NCI-H146 treated with DMSO at 0.1 percent for 48 hours (cell line): ENCODE results near the gene ALDH2.
A peak's percentile ranks its signal among the peaks of the same experiment; 100 is the strongest.
"Not testable (repeated sequence)": the region's sequence is repeated elsewhere in the genome, so short reads cannot be mapped to it uniquely, and the experiment has no call there.

Experiments
- DNase-seq: peaks from one replicate; lab custom pipeline; 2025; ENCODE audit not compliant: unreplicated experiment; lab: John Stamatoyannopoulos, UW

ALDH2 gene

DNA sequence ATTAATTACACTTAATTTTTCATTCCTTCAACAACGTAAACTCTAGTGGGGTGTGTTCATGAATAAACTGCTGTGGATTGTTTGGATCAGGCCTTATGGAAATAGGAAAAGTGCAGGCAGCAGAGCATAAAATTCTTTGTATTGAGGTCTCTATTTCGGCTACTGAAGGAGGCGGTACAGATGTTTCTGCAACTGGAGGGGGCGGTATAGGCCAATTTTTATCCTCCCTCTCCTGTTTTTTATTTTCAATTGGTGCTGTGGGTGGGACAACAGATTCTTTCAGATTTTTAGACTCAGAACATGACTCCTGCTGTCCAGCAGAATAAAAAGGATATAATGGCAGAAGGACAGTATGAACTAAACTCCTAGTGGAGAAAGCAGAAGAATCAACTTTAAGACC lies 57.6 kb downstream of the ALDH2 start:
- not testable (repeated sequence) for DNase-seq

DNA sequence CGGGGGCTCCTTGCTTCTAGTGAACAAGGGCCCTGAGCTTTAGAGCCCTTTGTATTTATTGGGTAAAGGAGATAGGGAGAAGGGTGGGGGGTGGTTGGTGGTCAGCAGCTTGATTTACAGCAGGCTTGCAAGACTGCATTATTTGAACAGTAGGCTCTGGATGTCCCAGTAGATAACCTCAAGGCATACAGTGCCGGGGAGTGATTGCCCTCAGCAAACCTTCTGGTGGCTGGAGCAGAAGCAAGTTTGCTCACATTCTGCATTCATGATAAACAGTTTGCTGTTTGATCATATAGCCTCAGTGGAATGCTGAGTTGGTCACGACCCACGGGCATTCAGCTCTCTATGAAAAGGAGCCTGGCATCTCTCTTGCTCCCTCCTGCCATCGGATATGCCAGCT lies 58.8 kb downstream of the ALDH2 start:
- no peak for DNase-seq

GRCh38 chr12:111826316-111826715 lies 59.6 kb downstream of the ALDH2 start:
- DNase-seq = no peak

GRCh38 chr12:111826992-111827391 lies 60.3 kb downstream of the ALDH2 start:
- no peak for DNase-seq

- no peak for DNase-seq
Measured at GRCh38 chr12:111827907-111828306, 61.2 kb downstream of the ALDH2 start.

- no peak for DNase-seq
Measured at GRCh38 chr12:111828338-111828979, 61.7 kb downstream of the ALDH2 start.

- not testable (repeated sequence) for DNase-seq
Measured at GRCh38 chr12:111829635-111830034, 62.9 kb downstream of the ALDH2 start.

DNA sequence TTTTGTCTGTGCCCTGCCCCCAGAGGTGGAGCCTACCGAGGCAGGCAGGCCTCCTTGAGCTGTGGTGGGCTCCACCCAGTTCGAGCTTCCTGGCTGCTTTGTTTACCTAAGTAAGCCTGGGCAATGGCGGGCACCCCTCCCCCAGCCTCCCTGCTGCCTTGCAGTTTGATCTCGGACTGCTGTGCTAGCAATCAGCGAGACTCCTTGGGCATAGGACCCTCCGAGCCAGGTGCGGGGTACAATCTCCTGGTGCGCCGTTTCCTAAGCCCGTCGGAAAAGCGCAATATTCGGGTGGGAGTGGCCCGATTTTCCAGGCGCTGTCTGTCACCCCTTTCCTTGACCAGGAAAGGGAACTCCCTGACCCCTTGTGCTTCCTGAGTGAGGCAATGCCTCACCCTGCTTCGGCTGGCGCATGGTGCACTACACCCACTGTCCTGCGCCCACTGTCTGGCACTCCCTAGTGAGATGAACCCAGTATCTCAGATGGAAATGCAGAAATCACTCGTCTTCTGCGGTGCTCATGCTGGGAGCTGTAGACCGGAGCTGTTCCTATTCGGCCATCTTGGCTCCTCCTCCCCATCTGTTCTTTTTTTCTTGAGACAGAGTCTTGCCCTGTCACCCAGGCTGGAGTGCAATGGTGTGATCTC lies 68.1 kb downstream of the ALDH2 start:
- DNase-seq = not testable (repeated sequence)

- DNase-seq = not testable (repeated sequence)
Measured at GRCh38 chr12:111835531-111836181, 68.9 kb downstream of the ALDH2 start.

GRCh38 chr12:111838353-111838752 lies 71.6 kb downstream of the ALDH2 start:
- DNase-seq = no peak

DNA sequence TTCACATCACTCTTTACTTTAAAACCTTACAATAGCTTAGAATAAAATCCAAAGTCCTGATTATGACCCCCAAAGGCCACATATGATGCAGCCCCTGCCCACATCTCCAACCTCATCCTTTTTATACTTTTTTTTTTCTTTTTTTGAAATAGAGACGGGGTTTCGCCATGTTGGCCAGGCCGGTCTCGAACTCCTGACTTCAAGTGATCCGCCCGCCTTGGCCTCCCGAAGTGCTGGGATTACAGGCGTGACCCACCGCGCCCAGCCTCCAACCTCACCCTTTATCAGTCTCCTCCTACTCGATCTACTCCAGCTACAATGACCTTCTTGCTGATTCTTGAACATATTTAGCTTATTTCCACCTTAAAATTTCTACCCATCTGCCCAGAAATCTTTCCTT lies 74.1 kb downstream of the ALDH2 start:
- peak; percentile 54 for DNase-seq

GRCh38 chr12:111841236-111841749 lies 74.6 kb downstream of the ALDH2 start:
- peak; percentile 59 for DNase-seq

DNA sequence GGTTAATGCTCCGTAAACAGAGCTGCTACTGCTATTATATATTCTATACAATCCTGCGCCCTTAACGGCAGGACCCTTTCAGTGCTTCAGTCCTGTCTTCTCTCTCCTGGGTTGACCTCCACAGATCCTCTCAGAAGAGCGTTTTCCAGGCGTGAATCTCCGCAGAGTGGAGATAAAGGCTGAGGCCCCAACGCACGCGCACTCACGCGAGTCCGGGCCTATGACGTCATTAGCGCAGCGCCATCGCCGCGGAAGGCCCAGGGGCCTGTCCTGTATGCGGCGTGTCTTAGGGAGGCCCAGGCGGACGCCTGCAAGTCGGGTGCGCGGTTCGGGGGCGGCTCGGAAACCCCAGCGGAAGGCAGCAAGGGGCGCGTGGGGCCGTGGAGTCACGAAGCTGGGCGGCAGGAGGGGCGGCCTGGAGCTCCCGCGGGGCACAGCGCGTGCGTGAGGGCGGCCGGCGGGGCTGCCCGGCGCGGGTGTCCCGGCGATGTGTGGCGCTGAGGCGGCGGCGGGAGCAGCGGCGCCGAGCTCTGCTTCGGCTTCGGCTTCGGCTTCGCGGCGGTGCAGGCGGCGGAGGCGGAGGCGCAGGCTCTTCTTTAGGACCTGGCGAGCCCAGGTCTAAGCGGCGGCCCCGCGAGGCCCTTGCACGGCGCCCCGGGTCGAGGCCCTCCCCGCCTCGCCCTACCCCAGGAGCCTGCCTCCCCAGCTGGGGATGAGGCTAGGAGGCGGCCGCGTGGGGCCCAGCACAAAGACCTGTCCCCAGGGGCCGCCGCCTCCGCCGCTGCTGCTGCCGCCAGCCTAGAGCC lies 75.2 kb downstream of the ALDH2 start, which contains the start of gene MAPKAPK5:
MAPKAPK5 (plus strand) TSS at position 479 of the 806 bp plus-strand sequence. CDS start 506 bp downstream, outside the sequence.
- DNase-seq = peak; percentile 83

DNA sequence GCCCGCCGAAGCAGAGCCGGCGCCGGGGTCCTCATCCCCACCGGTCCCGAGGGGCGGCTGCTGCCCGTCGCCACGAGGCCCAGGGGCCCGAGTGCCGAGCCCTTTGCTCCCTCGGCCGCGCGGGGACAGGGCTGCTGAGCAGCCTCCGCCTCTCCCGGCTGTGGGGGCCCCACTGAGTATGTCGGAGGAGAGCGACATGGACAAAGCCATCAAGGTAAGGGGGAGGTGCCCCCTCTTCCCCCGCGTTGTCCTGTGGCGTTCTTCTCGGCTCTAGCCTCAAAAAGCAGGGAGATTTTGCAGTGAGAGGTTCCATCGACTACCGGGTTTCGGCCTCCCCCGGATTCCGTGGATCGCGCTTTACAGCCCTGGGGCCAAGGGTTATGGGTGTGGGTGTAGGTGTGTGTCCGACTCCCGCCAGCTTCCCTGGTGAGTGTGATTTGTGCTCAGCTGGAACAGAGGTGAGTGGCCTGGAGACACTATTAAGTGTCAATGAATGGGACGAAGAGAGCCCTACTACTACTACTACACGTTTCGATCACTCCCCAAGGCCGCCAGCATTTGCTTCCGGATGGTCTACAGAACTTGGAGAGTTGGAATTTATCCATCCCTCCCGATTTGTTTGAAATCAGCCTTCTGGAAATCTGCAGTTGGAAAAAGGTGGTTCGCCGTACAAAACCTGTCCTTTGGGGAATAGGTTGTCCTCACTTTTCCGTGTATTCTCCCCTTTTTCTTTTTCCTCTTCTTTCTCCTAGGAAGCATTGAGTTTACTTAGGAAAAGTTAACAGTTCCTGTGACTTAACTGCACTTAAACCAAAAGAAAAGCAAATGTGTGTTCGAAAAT lies 76.0 kb downstream of the ALDH2 start:
- DNase-seq = no peak

GRCh38 chr12:111846016-111846415 lies 79.3 kb downstream of the ALDH2 start:
- no peak for DNase-seq

DNA sequence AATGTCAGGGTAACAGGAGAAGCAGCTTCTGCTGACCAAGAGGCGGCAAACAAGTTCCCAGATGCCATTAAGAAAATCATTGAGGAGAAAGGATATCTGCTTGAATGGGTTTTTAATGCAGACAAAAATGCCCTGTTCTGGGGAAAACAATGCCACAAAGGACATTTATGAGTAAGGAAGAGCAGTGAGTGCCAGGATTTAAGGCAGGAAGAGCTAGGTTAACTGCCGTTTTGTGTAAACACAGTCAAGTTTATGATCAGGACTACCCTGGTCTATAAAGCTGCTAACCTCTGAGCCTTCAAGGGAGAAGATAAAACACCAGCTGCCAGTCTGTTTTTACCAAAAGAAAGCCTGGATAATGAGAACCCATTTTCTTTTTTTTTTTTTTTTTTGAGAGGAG lies 83.8 kb downstream of the ALDH2 start:
- no peak for DNase-seq

DNA sequence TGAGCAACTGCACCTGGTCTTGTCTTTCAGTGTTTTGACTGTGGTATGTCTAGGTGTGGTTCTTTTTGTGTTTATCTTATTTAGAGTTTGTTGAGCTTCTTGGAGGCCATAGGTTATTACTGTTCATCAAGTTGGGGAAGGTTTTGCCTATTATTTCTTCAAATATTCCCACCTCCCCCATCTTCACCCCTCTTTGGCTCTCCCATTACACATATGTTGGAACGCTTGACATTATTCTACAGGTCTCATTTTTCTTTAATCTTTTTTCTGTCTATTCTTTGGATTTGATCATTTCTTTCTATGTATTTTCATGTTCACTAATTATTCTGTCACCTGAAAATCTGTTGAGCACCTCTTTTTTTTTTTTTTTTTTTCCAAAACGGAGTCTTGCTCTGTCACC lies 91.5 kb downstream of the ALDH2 start:
- DNase-seq = no peak

DNA sequence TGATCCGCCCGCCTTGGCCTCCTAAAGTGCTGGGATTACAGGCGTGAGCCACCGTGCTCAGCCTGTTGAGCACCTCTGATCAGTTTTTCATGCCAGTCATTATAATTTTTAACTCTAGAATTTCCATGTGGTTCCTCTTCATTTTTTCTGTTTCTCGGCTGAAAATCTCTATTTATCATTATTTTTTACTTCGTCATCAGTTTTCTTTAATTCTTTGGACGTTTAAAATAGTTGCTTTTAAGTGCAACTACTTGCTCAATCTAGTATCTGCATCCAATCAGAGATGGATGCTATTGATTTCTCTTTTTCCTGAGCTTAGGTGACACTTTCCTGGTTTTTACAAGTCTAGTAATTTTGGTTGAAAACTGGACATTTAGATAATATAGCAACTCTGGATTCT lies 92.0 kb downstream of the ALDH2 start:
- no peak for DNase-seq

- no peak for DNase-seq
Measured at GRCh38 chr12:111864913-111865312, 98.2 kb downstream of the ALDH2 start.
